KMS-11 (cell line): ENCODE results near the gene ARMC2.

Experiments used
- H2AFZ ChIP-seq: fragments of 200-600 bp; sonication (generic); 2 replicates; pipeline ENCODE4 v1.6.1; 2016; ENCODE audit warnings: antibody characterized with exemption, mixed run types, low read depth
- H3K27ac ChIP-seq: fragments of 200-600 bp; sonication (generic); 2 replicates; pipeline ENCODE4 v1.6.1; 2016; ENCODE audit warnings: mild to moderate bottlenecking, mixed run types
- H3K27me3 ChIP-seq: fragments of 200-600 bp; sonication (generic); 2 replicates; pipeline ENCODE4 v1.6.1; 2017; ENCODE audit warnings: mild to moderate bottlenecking, low read depth, mixed run types, moderate library complexity; ENCODE audit not compliant: insufficient read depth
- H3K36me3 ChIP-seq: fragments of 200-600 bp; sonication (generic); 2 replicates; pipeline ENCODE4 v1.6.1; 2017; ENCODE audit warnings: mild to moderate bottlenecking, mixed run types; ENCODE audit not compliant: insufficient read depth
- H3K4me1 ChIP-seq: fragments of 200-600 bp; sonication (generic); 2 replicates; pipeline ENCODE4 v1.6.1; 2016; ENCODE audit warnings: mild to moderate bottlenecking, low read depth, mixed run types; ENCODE audit not compliant: poor library complexity, severe bottlenecking
- H3K4me2 ChIP-seq: fragments of 200-600 bp; sonication (generic); 2 replicates; pipeline ENCODE4 v1.7.0; 2016; ENCODE audit warnings: mild to moderate bottlenecking, mixed run types
- H3K4me3 ChIP-seq: fragments of 200-600 bp; sonication (generic); IDR thresholded peaks from 2 replicates; pipeline ENCODE4 v1.6.1; 2017; ENCODE audit warnings: low read depth, low read length, mixed read lengths; ENCODE audit not compliant: insufficient read depth
- H3K79me2 ChIP-seq: fragments of 200-600 bp; sonication (generic); 2 replicates; pipeline ENCODE4 v1.6.1; 2016; ENCODE audit warnings: low read depth, mixed run types; ENCODE audit not compliant: insufficient read depth
- H3K9ac ChIP-seq: fragments of 200-600 bp; sonication (generic); 2 replicates; pipeline ENCODE4 v1.6.1; 2016; ENCODE audit warnings: mild to moderate bottlenecking, mixed run types
- H4K20me1 ChIP-seq: fragments of 200-600 bp; sonication (generic); 2 replicates; pipeline ENCODE4 v1.6.1; 2016; ENCODE audit warnings: mild to moderate bottlenecking, mixed run types; ENCODE audit not compliant: insufficient read depth
- CTCF ChIP-seq: fragments of 200-600 bp; sonication (generic); conservative IDR thresholded peaks from 2 replicates; pipeline ENCODE4 v1.6.1; 2017; ENCODE audit warnings: low read depth, mild to moderate bottlenecking, antibody characterized with exemption, low read length, moderate library complexity, mixed read lengths

ARMC2 gene

GRCh38 chr6:108800427-108800864 is 47.8 kb upstream of the ARMC2 start:
- Histone ChIP-seq H4K20me1 (no peaks in the 10 kb centered on the region), H3K4me3 (no peak overlapping the region), H3K9ac (no peak overlapping the region), H3K36me3 (no peaks in the 10 kb centered on the region), H3K79me2 (no peaks in the 10 kb centered on the region), H3K27ac (no peak overlapping the region), H3K4me1 (no peaks in the 10 kb centered on the region), H3K4me2 (no peak overlapping the region), H3K27me3 (no peaks in the 10 kb centered on the region), H2AFZ (no peak overlapping the region)
- no peak for TF ChIP-seq CTCF

- H2AFZ ChIP-seq: no peak overlapping the region
- no peak overlapping the region for H3K9ac ChIP-seq
- H3K79me2 ChIP-seq: no peaks in the 10 kb centered on the region
- no peaks in the 10 kb centered on the region for H3K36me3 ChIP-seq
- no peaks in the 10 kb centered on the region for H3K27me3 ChIP-seq
- no peak overlapping the region for H3K27ac ChIP-seq
- H3K4me1 ChIP-seq: no peaks in the 10 kb centered on the region
- no peak for TF ChIP-seq CTCF
- no peak overlapping the region for H3K4me3 ChIP-seq
- H3K4me2 ChIP-seq: no peak overlapping the region; the same call in 1 of the 2 replicates
- H4K20me1 ChIP-seq: no peaks in the 10 kb centered on the region
These were observed 46.9 kb upstream of the ARMC2 start for GRCh38 chr6:108801366-108801765.

GRCh38 chr6:108803982-108804490 is 44.2 kb upstream of the ARMC2 start:
- Histone ChIP-seq H3K4me1 (no peaks in the 10 kb centered on the region), H3K36me3 (no peaks in the 10 kb centered on the region), H4K20me1 (no peaks in the 10 kb centered on the region), H3K27me3 (no peaks in the 10 kb centered on the region), H3K79me2 (no peaks in the 10 kb centered on the region), H3K4me3 (no peak overlapping the region), H3K27ac (no peak overlapping the region), H3K4me2 (no peak overlapping the region), H2AFZ (no peak overlapping the region), H3K9ac (no peak overlapping the region)
- no peak for TF ChIP-seq CTCF

DNA sequence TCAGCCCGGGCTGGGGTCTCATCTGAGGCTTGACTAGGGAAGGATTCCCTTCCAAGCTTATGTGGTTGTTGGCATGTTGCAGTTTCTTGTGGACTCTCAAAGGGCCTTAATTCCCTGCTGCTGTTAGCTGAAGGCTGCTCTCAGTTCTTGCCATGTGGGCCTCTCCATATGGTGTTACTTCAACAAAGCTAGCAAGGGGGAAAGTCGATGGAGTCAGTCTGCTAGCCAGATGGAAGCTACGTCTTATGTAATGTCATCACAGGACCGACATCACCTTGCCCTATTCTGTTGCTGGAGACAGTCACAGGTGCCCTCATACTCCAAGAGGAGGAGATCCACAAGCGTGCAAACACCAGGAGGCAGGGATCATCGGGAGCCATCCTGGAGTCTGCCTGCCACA is 43.3 kb upstream of the ARMC2 start:
- H3K36me3 ChIP-seq: no peaks in the 10 kb centered on the region
- no peaks in the 10 kb centered on the region for H4K20me1 ChIP-seq
- no peak overlapping the region for H3K4me2 ChIP-seq
- no peak overlapping the region for H3K4me3 ChIP-seq
- no peaks in the 10 kb centered on the region for H3K4me1 ChIP-seq
- TF ChIP-seq CTCF: no peak
- H3K27me3 ChIP-seq: no peaks in the 10 kb centered on the region
- no peak overlapping the region for H3K27ac ChIP-seq
- H3K9ac ChIP-seq: no peak overlapping the region
- no peaks in the 10 kb centered on the region for H3K79me2 ChIP-seq
- no peak overlapping the region for H2AFZ ChIP-seq
